Measurements from ENCODE around the gene ESRP2.

Gene ESRP2

GRCh38 chr16:68236826-68237242 is 907 bp upstream of the ESRP2 start:
- no peak for DNase-seq

GRCh38 chr16:68236137-68236825 is 354 bp upstream of the ESRP2 start:
- DNase-seq: peak; percentile 52 to 64

DNA sequence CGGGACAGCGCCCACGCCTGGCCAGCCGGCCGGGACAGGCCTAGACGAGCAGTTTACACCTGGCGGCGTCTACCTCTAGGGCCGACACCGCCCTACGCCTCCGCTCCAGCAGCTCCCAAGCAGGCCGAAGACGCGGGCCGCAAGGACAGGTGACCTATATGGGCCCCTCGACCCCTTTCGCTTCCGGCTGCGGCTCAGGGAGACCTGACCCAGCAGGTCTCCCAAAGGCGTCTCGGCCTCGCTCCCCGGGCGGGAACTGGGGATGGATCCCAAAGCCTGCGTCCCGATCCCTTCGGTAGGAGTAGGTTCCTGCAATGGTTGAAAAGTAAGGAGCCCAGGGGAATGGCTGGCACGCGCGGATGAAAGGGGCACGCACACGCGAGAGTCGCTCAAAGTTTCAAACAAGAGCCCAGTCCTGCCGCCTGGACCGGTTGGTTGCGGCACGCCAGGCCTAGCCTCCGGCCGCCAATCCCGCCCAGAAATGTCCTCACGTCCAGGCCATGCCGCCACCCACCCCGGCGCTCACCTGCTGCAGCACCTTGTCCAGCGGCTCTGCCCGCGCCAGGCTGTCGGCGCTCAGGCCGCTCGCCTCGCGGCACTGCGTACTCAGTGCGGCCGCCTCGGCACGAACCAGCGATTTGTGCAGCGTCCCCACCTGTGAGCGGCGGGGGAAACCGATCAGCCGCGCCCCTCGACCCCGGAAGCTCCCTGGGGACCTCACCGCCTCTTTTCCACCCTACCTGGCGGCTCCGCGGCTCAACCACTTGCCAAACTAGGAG is 630 bp downstream of the ESRP2 start:
- DNase-seq: no peak

DNA sequence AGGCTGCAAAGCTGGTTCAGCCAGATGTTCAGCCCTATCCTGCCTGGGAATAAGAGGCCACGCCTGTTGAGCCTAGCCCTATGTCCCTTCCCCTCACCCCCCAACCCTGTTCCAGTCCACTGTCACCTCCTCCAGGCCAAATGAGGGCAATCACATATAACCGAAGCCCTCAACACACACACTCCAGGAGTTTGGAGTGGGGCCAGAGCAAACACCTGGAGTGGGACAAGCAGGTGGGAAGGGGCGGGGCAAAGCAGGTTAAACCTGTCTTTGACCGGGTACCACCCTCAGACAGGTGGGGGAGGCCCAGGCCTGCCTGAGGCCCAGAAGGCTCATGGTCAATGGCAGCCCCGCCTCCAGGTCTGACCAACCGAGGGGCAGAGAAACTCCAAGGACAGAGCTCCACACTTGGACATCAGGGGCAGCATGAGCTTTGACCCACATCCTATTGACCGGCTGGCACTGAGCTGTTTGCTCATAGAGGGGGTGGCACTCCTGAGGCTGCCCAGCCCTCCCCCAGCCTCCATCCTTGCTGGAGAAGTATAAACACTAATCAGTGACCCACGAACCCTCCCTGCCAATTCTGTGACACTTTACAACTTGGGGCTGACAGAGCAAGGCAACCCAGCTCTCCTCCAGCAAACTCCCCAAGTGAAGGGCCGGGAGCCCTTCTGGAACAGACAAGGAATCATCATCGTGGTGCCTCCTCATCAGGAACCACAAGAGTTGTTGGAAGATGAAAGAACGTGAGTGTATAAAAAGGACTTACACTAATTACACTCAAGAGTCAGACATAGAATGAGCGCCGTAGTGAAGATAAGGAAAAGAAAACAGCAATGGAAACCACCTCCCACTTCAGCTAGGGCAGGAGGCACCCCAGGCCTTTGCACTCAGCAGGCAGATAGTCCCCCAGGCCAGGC is 1.5 kb downstream of the ESRP2 start:
- DNase-seq: peak in 1 of 2 experiments; percentile 28

DNA sequence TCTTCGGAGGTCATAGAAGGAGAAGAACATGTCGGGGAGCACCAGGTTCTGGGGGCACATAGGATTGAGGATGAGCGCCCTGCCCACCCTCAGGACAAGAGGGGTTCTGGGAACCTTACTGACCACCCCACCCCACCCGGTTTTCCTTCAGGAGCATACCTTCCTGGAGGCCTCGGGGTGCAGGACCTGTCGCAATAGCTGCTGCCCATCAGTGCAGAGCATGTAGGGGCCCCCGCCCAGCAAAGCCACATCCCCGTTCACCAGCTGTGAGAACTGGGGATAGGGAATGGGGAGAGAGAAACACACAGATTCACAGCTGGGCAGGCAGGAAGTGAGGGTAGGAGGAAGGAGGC is 2.1 kb downstream of the ESRP2 start:
- DNase-seq: no peak

DNA sequence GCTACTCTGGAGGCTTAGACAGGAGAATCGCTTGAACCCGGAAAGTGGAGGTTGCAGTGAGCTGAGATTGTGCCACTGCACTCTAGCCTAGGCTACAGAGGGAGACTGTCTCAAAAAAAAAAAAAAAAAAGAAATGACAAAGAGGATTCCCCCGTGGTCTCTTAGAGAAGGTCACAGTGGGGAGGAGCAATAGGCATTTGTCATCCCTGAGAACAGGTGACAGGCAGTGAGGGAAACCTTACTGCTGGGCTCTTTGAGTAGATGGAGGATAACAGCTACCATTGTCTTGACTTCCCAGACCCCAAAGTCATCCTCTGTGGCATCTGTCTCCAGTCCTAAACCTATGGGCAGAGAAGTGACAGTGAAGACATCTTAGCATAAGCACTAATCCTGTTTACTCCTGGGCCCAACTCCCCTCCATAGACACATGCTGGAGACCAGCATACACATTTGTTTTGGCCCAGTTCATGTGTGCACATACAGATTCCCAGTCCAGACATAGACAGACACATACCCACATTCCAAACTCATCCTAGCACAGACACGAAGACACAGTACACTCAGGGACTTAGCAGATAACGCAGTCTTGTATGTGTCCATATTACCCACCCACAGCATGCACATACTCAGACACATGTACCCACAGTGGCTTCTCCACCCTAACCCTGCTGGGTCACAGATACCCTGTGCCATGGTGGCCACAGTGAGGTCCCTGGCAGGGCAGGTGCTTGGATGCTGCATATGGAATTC is 2.7 kb downstream of the ESRP2 start:
- peak in 1 of 2 experiments; percentile 29 for DNase-seq

DNA sequence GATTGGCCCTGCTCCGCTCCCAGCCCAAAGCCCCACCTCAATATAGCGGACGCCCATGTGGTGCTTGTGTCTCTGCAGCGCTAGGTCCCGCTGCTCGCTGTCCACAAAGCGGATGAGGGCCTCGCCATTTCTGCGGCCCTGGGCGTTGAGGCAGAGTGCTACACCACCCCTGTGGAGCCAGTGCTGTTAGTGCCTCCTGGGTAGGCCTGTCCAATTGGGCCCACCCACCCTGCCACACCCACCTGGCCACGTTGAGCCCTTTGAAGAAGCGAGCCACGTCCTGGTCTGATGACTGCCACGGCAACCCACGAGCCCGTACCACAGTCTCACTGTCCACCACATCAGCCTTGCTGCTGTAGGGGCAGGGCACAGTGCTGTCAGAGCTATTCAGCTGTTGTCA is 3.6 kb downstream of the ESRP2 start:
- no peak for DNase-seq

GRCh38 chr16:68231384-68232136 is 4.4 kb downstream of the ESRP2 start:
- no peak for DNase-seq

DNA sequence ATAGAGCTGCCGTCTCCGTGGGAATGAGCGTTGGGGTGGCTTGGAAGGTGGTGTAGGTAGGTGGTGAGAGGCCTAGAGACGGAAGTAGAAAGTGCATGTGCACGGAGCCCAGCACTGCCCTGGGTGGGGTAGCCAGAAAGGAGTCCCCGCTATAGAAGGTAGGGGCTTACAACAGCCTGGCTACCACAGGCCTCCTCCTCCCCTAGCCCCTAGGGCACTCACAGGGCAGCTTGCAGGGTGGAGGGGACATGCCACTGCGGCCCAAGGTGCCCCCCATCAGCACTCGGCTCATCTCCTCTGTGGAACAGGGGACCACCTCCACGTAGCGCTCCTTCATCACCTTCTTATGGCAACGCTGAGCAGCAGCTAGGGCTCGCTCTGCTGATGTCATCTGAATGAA is 5.0 kb downstream of the ESRP2 start:
- no peak for DNase-seq

DNA sequence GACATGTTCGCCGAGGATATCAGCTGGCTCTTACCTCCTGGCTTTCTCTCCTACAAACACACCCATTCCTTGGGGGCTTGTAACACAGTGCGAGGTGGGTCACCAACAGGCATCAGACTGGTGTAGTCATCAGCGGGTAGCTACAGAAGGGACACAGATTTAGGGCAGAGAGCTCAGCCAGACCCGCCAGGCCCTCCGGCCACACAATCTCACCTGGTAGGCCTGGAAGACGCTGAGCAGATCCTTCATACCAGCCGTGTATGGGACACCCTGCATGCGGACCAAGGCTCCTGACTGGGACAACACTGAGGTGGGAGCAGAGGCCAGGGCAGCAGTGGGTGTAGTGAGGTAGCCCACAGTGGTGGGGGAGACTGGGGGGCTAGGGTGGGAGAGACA is 5.8 kb downstream of the ESRP2 start:
- DNase-seq: no peak

DNA sequence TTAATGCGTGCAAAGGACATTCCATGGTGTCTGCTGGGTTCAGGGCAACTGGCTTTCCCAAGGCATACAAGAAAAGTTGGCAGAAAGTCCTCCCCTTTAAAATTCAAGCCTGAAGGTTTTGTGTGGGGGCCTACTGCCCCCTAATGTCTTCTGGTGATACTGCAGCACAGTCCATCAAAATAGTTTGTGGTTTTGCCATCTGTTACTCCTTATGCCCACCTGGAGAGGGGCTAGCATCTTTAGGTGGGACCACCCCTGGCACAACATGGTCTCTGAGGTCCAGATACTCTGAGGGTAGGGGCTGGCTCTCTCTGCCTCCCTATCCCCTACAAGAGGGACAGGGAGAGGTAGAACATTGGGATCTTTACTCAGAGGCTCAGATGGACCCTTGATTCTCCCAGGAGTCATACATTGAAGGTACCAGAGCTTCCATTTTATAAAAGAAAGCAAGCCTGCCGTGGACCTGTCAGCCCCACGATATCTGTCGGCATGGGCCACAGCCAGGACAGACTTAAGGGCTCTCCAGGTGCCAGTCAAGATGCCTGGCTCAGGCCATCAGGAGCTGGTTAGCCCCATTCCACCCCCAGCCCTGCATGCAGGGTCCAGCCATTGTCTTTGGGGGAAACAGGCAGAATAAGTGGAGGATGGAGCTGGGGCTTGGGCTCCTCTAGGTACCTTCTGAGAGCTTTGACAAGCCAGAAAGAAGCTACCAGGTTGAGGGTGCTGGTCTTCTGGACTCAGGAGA is 6.3 kb downstream of the ESRP2 start:
- DNase-seq: peak; percentile 71 to 74

GRCh38 chr16:68228652-68229051 is 7.3 kb downstream of the ESRP2 start:
- peak in 1 of 2 experiments; percentile 14 for DNase-seq

DNA sequence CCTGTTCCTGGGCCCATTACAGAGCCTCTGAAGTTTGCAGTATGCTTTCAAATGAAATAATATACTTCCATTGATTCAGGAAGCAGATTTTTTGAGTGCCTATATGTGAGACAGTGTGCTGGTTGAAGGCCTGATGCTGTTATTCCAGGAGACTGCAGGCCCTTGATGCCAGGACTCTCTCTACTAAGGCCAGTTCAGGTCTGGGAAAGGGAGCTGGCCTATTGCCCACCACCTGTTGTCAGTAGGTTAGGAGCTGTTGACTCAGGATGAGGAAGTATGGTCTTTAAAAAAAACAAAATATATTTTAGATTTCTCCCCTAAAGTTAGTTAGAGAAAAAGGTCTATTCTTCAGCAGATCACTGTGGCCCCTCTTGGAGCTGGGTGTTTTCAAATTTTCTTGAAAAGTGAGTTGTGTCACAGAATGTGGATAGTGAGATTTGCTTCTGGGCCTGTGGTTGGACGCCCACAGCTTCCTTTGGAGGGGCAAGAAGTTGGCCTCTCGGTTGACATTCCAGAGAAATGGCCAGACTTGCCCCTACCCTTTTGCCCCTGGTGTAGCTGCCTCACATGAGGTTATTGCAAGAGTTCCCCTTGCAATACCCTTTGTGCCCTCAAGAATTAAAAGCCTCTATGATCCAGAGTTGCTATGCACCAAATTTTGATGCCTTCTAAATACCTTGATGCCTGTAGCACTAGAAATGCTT is 7.9 kb downstream of the ESRP2 start:
- DNase-seq: peak in 1 of 2 experiments; percentile 23

DNA sequence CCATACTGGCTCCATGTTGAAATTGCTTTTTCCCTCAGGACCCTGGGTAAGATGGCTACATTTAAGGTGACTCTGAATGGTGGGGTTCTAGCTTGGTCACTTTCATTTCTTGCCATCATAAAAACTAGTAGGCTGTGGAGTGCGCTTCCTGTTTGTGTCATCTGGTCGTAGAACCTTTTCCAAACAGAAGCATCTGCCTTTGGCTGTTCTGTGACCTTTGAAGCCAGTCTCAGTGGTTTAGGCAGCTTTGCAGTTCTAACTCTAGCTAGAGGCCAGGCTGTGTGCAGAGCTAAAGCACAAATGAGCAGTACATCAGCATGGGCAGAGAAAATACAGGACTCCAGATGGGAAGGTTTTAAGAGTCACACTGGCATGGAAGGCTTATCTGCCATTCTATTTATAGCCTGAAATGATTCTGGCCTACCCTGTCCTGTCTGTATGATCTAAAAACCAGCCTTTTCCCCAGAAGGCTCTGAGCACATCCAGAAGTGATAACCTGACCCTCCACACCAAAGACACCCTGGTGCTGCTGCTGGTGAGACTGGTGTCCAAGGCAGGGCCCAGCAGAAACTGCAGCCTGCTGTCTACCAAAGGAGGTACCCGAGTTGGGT is 8.6 kb downstream of the ESRP2 start:
- peak in 1 of 2 experiments; percentile 37 for DNase-seq

DNA sequence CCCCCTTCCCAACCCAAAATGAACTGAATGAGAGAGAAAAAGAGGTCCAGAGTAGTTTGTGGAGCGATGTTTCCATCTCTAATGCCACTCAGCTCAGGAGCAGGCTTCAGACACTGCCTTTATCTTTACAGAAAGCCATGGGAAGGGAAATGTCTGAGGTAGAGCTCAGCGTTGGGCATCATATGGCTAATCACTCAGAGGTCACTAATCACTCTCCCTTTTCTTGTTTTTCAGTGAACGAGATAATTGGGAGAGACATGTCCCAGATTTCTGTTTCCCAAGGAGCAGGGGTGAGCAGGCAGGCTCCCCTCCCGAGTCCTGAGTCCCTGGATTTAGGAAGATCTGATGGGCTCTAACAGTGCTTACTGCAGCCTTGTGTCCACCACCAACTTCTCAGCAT is 9.8 kb downstream of the ESRP2 start:
- DNase-seq: no peak

- DNase-seq: no peak
Measured at GRCh38 chr16:68223072-68223471, 12.9 kb downstream of the ESRP2 start.

DNA sequence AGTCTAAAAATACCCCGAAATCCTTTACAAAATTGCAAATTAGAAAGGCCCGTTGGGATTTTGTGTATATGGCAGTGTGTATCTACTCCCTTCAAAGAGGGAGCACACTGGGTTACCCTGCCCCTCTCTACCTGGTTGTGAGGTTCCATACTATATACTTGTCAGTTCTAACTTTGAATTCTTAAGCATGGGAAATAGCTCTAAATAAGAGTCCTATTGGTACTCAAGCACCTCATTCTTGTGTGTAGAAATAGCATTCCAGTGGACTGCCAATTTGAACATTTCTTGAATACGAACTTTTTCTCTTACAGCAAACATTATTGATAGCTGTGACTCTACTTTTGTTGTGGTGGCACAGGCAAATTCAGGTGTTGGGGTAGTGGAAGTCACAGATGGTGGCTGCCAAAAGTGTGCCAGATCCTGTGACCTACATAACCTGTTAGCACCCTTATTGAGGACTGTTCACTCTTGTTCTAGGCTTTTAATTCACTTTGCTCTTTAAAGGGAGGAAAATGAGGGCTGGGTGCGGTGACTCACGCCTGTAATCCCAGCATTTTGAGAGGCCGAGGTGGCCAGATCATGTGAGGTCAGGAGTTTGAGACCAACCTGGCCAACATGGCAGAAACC is 16.1 kb downstream of the ESRP2 start:
- no peak for DNase-seq

- no peak for DNase-seq
Measured at GRCh38 chr16:68217506-68217905, 18.4 kb downstream of the ESRP2 start.

- DNase-seq: no peak
Measured at GRCh38 chr16:68216240-68216639, 19.7 kb downstream of the ESRP2 start.

DNA sequence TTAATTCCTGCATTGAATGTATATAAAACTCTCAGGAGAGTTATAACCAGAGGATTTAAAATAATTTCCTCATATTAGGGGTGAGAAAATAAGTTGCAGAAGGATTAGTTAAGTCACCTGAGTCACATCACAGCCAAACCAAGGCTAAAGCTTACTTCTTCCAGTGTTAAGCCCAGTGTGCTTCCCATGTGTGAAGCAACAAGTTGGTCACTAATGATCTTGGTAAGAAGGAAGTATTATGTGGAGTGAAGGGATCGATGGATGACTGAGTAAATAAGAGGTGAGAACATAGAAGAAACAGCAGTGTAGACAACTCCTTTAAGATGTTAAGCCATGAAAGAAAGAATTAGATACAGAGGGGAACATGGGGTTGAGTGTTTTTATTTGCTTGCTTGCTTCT is 20.6 kb downstream of the ESRP2 start:
- DNase-seq: no peak

All from activated T-cell treated with anti-CD3 and anti-CD28 coated beads, Interleukin-2, amount 50 U/mL, for 48 hours (primary cell).